ENCODE results near the gene ORC3.
"Not testable (repeated sequence)": the region's sequence is repeated elsewhere in the genome, so short reads cannot be mapped to it uniquely, and the experiment has no call there.

ORC3 gene

DNA sequence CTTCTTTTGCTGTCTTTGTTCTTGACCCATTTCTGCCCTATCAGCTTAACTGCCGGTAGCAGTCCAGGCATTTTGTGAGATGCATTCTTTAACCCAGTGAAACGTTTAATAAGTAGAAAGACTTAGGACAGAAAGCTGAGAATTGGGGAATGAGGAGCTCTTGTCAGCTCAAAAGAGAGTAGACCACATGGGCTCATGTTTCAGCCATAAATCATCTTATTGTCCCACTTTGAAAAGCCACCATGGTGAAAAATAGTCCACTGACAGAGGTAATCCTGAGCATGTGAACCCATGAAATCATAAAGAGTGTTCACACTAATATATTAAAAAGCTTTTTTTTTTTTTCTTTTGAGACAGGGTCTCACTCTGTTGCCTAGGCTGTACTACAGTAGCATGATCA is 16.3 kb downstream of the ORC3 start:
- DNase-seq: no peak

- DNase-seq: no peak
These were observed 18.9 kb downstream of the ORC3 start for GRCh38 chr6:87608802-87609201.

- not testable (repeated sequence) for DNase-seq
These were observed 23.1 kb downstream of the ORC3 start for GRCh38 chr6:87613018-87613417.

DNA sequence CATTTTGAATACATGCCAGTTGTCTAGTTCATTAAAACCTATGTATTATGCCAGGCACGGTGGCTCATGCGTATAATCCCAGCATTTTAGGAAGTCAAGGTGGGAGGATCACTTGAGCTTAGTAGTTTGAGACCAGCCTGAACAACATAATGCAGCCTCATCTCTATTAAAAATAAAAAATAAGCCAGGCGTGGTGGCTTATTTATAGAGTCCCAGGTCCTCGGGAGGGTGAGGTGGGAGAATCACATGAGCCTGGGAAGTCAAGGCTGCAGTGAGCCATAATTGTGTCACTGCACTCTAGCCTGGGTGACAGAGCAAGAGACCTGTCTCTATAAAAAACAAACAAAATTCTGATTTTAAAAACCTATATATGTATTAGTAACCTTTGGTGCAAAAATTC is 27.5 kb downstream of the ORC3 start:
- no peak for DNase-seq

GRCh38 chr6:87618531-87618930 is 28.6 kb downstream of the ORC3 start:
- no peak for DNase-seq

GRCh38 chr6:87623248-87623647 is 33.3 kb downstream of the ORC3 start:
- DNase-seq: no peak

- no peak for DNase-seq
These were observed 38.5 kb downstream of the ORC3 start for GRCh38 chr6:87628424-87628823.

- no peak for DNase-seq
These were observed 38.9 kb downstream of the ORC3 start for GRCh38 chr6:87628881-87629280.

GRCh38 chr6:87630746-87631145 is 40.8 kb downstream of the ORC3 start:
- no peak for DNase-seq

DNA sequence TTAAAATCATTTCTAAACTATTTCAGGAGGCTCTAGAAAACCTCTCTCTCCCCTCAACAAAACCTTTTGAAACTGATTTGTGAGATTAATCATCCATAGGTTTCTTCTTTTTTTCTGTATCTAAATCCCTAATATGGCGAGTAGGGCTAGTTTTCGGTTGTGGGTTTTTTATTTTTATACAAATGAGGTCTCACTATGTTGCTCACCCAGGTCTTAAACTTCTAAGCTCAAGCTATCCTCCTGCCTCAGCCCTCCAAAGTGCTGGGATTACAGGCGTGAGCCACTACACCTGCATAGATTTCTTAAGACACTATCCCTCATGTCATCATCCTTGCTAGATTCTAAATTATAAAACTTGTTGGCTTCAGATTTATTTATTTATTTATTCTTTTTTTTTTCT is 43.9 kb downstream of the ORC3 start:
- no peak for DNase-seq

DNA sequence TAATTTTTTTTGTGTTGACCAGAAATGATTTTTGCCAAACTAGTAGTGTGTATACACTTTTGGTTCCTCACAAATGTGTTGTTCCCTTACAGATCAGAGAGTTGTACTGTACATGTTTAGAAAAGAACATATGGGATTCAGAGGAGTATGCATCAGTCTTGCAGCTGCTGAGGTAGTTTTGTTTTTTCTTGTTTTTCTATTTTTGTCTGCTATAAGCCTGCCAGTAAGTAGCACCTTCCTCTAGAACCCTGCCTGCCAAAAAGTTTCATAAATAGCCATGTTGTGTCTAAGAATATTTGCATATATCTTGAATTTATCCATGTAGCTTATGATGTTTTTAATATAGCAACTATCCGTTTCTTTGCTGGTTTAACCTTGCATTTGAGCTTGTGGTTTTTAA is 46.4 kb downstream of the ORC3 start:
- no peak for DNase-seq

- DNase-seq: no peak
These were observed 47.2 kb downstream of the ORC3 start for GRCh38 chr6:87637106-87637505.

- no peak for DNase-seq
These were observed 49.4 kb downstream of the ORC3 start for GRCh38 chr6:87639373-87639772.

DNA sequence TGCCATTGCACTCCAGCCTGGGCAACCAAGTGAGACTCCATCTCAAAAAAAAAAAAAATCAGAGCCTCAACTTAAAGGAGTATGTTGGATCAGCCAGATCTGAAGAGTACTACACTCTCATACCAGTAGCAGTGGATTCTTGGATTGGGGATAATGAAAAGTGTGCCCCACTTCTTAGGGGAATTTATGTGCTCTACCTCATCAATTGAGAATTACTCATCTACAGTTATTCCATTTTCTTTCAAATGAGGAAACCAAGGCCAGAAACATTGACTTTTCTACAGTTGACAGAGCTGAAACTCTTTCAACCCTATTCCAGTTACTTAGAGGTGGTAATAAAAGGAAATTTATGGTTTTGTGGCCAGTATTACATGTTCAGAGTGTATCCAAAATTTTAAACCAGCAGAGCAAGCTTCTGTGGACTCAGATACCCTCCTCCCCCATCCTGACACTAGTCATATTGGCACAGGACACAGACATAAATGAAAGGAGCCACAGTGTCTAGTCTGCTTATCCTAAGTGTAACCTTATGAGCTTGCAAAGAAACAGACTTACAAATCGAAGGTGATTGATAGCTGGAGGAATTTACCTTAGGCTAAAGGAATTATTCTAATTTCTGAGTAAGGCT is 51.2 kb downstream of the ORC3 start:
- DNase-seq: no peak

DNA sequence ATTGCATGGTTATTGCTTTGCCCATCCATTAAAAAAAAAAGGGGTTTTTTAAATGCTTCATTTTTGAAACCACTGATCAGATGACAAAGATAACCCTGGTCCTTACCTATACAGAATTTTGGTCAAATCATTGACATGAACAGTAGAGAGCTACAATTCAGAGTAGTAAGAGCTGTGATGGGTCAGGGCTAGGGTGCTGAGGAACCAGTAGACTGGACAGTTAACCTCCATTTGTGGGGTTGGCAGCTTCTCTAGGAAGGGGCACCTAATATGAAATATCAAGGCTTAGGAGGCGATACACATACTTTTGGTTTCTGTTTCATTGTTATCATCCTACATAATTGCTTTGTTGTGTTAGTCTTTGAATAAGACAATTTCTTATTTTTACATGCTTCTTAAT is 55.1 kb downstream of the ORC3 start:
- no peak for DNase-seq

DNA sequence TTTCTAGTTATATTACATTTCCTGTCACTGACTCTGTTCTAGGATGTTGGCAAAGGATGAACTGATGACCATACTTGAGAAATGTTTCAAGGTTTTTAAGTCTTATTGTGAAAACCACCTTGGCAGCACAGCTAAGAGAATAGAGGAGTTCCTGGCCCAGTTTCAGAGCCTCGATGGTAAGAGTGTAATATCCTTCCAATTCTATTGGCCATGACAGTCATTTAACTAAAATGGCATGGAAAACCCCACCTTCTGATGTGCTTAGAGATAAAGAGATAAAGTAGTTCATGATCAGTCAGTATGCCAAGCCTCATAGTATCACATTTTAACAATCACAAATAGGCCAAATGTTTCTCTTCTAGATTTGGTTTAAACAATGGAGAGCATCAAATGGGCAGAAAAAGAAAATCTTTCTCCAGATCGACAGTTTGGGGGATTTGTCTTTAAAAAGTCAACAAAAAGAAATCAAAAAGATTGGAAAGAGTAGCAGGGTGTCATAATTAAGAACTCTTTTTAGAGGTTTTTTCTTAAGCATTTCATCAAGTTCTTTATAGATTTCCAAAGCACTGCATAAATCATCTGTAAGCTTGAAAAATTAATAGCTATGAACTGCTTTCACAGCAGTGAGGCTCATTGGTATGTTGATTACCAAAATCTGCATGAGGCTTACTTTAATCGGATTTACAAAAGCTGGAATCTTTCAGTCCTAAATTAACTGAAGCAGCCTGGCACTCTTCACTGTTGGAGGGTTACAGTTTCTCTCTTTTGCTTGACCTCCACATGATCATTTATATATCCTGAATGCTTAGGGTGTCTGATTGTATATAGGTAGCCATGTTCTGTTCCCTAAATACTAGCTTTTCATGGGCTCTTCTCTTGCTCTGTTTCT is 63.4 kb downstream of the ORC3 start:
- no peak for DNase-seq

- DNase-seq: no peak
These were observed 64.2 kb downstream of the ORC3 start for GRCh38 chr6:87654122-87654521.

GRCh38 chr6:87654875-87655454 is 65.0 kb downstream of the ORC3 start:
- no peak for DNase-seq

GRCh38 chr6:87655824-87656223 is 65.9 kb downstream of the ORC3 start:
- no peak for DNase-seq

DNA sequence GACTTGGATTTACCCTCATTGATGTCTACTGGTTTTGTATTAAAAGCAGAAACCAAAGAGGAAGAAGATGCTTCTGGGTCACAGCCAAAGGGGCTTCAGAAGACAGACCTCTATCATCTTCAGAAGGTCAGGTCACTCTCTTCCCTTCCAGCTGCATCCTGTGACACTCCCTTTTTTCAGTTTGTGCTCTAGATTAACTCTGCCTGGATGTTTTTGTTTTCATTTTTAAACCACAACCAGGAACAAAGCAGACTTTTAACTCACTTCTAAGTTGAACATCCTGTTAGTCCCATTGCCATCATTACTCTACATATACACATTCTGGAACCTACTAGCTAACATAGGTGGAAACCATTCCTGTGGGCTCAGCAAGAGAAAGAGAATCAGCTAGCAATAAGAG is 66.9 kb downstream of the ORC3 start:
- DNase-seq: no peak

- DNase-seq: no peak
These were observed 68.6 kb downstream of the ORC3 start for GRCh38 chr6:87658516-87658915.

DNA sequence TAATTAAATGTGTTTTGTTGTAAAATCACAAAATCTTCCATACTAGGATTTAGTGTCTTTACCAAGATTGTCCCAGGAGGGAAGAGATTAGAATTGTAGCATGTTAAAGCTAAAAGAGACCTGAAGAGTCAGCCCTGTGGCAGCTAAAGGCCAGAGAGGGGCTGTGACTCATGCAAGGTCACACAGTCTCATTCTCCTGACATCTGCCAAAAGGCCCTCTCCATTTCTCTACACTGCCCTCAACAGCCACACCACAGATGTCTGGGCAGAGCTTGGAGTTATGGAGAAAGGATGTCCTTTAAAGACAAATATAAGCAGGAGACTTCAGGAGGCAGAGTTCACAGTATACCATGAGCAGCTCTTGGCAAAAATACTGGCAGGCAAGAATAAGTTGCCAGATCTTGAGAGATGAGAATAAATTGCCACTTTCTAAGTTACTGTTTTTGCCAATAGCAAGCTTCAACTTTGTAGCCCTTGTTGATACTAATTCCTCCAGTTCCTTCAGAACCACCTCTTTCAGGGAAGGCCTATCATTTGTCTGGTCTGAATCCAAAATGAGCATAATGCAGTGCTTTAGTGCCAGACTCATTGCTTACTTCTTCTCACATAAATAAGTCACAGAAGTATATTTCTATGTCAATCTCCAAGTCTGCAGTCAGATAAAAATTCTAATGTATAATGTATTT is 70.4 kb downstream of the ORC3 start:
- DNase-seq: no peak

DNA sequence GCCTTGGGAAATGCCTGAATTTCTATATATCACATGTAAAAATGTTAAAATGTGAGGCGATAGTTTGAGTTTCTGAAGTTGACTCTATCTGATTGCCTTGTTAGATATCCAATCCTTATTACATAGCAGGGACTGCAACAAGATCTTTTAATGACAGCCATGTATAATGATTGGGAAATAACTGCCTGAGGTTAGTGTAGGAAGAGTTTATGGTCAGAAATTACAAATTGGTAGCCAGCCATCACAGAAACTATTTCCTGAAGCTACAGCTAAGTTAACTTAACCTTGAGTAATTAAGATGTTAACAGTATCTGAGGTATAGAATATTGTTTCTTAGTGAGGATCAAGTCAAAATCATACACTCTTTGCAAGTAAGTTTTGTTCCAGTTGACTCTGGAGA is 71.1 kb downstream of the ORC3 start:
- DNase-seq: no peak

GRCh38 chr6:87661503-87661902 is 71.6 kb downstream of the ORC3 start:
- no peak for DNase-seq

All from activated CD4-positive, CD25-positive, alpha-beta regulatory T cell treated with anti-CD3 and anti-CD28 coated beads, Interleukin-2, amount 50 U/mL, for 72 hours (primary cell).